ENCODE measurements around the gene LHFPL4.

GRCh38 chr3:9565316-9565715 lies 11.7 kb upstream of the LHFPL4 start:
- TF ChIP-seq POLR2A (IDR thresholded peaks at IDR 0.05) (no peak), CTCF (IDR thresholded peaks at IDR 0.05) (no peak)
